Upper lobe of left lung (tissue), 4 donors: Measurements from ENCODE around the gene ATP10A.
"Not testable (repeated sequence)": the region's sequence is repeated elsewhere in the genome, so short reads cannot be mapped to it uniquely, and the experiment has no call there.

ENCODE experiments used
- CTCF ChIP-seq, 6 experiments: fragments of 450-650 bp in 4 of 6; fragments of 200-600 bp in 2 of 6; sonication (generic) in 2 of 6; IDR thresholded peaks; one replicate each; pipeline ENCODE4 v1.5.1; 2016 to 2019; ENCODE audit warnings: antibody characterized with exemption in 6 of 6
- POLR2A ChIP-seq, 4 donors: fragments of 450-650 bp; IDR thresholded peaks; one replicate each; pipeline ENCODE4 v1.5.1; 2016 to 2017; ENCODE audit warnings: antibody characterized with exemption in 4 of 4, mild to moderate bottlenecking in 2 of 4

GRCh38 chr15:25771736-25772135, 91.4 kb downstream of the ATP10A start:
- TF ChIP-seq CTCF, POLR2A (IDR thresholded peaks at IDR 0.05): not testable (repeated sequence)
